GM21619 (cell line): ENCODE results near the gene GLMN.

ENCODE experiments used
- ATAC-seq: cut with Tn5 transposase; IDR thresholded peaks from one replicate; pipeline ENCODE4 v1.9.1; 2021; ENCODE audit not compliant: unreplicated experiment

GLMN gene

DNA sequence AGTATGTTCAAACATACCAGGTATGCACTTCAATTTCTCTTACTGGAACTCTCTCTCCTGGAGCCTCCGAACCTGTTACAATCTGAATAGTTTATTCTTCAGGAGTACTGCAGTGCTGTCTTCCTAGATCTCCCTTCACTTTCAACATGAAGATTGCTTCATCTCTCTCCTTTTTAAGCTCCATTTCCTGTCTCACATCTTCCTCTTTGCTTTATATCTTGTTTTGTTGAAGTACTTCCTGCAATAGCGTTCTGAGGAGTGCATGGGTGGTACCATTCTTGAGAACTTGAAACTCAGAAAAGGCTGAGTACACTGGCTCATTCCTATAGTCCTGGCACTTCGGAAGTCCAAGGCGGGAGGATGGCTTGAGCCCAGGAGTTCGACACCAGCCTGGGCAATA, 96.8 kb downstream of the GLMN start:
- ATAC-seq, result no peak
